HEK293 (cell line): ENCODE results near the gene E2F4.

Experiments used
- CTCF ChIA-PET: fragments of 350-600 bp; formaldehyde crosslinking; extraction: SDS; loops from one replicate; lab custom pipeline; 2021; ENCODE audit warnings: antibody characterized with exemption; lab: Yijun Ruan, JAX
- POLR2A ChIA-PET: fragments of 300-600 bp; formaldehyde crosslinking; extraction: SDS; loops from one replicate; lab custom pipeline; 2020; ENCODE audit warnings: antibody characterized with exemption, inconsistent platforms; lab: Yijun Ruan, JAX
- H3K27ac ChIP-seq: fragments of 200-500 bp; sonication (Bioruptor generic); 2 replicates; pipeline ENCODE4 v1.5.1; 2014; ENCODE audit warnings: low read depth, low read length, control low read depth, inconsistent platforms; ENCODE audit errors: extremely low read depth
- H3K36me3 ChIP-seq, 2 experiments: fragments of 200-500 bp in 1 of 2; sonication (Bioruptor generic) in 1 of 2; 1 replicate in 1 of 2; 2 replicates in 1 of 2; pipeline ENCODE4 v1.5.1; 2014 to 2017; ENCODE audit warnings: inconsistent platforms in 2 of 2, low read length in 2 of 2; ENCODE audit not compliant: control insufficient read depth in 2 of 2, insufficient read depth in 1 of 2
- H3K4me1 ChIP-seq: fragments of 200-500 bp; sonication (Bioruptor generic); 2 replicates; pipeline ENCODE4 v1.5.1; 2014; ENCODE audit warnings: mild to moderate bottlenecking, low read length, inconsistent platforms; ENCODE audit not compliant: control insufficient read depth, insufficient read depth
- H3K4me3 ChIP-seq: 2 replicates; pipeline ENCODE4 v1.5.1; 2011; ENCODE audit warnings: low read depth, mild to moderate bottlenecking, control low read depth, low read length, moderate library complexity
- H3K9me3 ChIP-seq: fragments of 200-500 bp; sonication (Bioruptor generic); 2 replicates; pipeline ENCODE4 v1.5.1; 2014; ENCODE audit warnings: low read depth, low read length, inconsistent platforms; ENCODE audit not compliant: control insufficient read depth, insufficient read depth
- EGR2 ChIP-seq: fragments of 450-650 bp; formaldehyde crosslinking; IDR thresholded peaks from 2 replicates; pipeline ENCODE4 v1.5.1; 2016; ENCODE audit warnings: low read depth, missing biosample characterization, missing genetic modification characterization
- GLI4 ChIP-seq: fragments of 450-650 bp; formaldehyde crosslinking; IDR thresholded peaks from 2 replicates; pipeline ENCODE4 v1.5.1; 2016; ENCODE audit warnings: missing biosample characterization, missing genetic modification characterization
- GLIS2 ChIP-seq: fragments of 450-650 bp; formaldehyde crosslinking; IDR thresholded peaks from 2 replicates; pipeline ENCODE4 v1.5.1; 2016; ENCODE audit warnings: missing biosample characterization, missing genetic modification characterization
- OSR2 ChIP-seq: fragments of 450-650 bp; formaldehyde crosslinking; IDR thresholded peaks from 2 replicates; pipeline ENCODE4 v1.5.1; 2016; ENCODE audit warnings: missing biosample characterization, missing genetic modification characterization
- REPIN1 ChIP-seq: fragments of 450-650 bp; formaldehyde crosslinking; IDR thresholded peaks from 2 replicates; pipeline ENCODE4 v1.5.1; 2017; ENCODE audit warnings: missing biosample characterization, missing genetic modification characterization, low read depth
- SALL2 ChIP-seq: fragments of 450-650 bp; formaldehyde crosslinking; IDR thresholded peaks from 2 replicates; pipeline ENCODE4 v1.5.0; 2017; ENCODE audit warnings: missing biosample characterization, mild to moderate bottlenecking, missing genetic modification characterization, borderline replicate concordance
- SP7 ChIP-seq: fragments of 450-650 bp; formaldehyde crosslinking; IDR thresholded peaks from 2 replicates; pipeline ENCODE4 v1.5.1; 2016; ENCODE audit warnings: missing biosample characterization, missing genetic modification characterization
- TCF7L2 ChIP-seq: IDR thresholded peaks from 2 replicates; pipeline ENCODE4 v1.6.1; 2011; ENCODE audit warnings: low read depth, mild to moderate bottlenecking, inconsistent platforms, low read length, moderate library complexity, borderline replicate concordance
- YY2 ChIP-seq: fragments of 450-650 bp; formaldehyde crosslinking; IDR thresholded peaks from 2 replicates; pipeline ENCODE4 v1.5.1; 2016; ENCODE audit warnings: missing biosample characterization, missing genetic modification characterization
- ZFP3 ChIP-seq: fragments of 450-650 bp; formaldehyde crosslinking; IDR thresholded peaks from 2 replicates; pipeline ENCODE4 v1.5.1; 2016; ENCODE audit warnings: low read depth, missing biosample characterization, missing genetic modification characterization
- ZNF146 ChIP-seq: fragments of 450-650 bp; formaldehyde crosslinking; IDR thresholded peaks from 2 replicates; pipeline ENCODE4 v1.5.1; 2016; ENCODE audit warnings: missing biosample characterization, missing genetic modification characterization
- ZNF24 ChIP-seq: fragments of 450-650 bp; formaldehyde crosslinking; IDR thresholded peaks from 2 replicates; pipeline ENCODE4 v1.5.1; 2016; ENCODE audit warnings: missing biosample characterization, missing genetic modification characterization
- ZNF248 ChIP-seq: fragments of 450-650 bp; formaldehyde crosslinking; IDR thresholded peaks from 2 replicates; pipeline ENCODE4 v1.5.1; 2017; ENCODE audit warnings: missing biosample characterization, missing genetic modification characterization
- ZNF266 ChIP-seq: fragments of 450-650 bp; formaldehyde crosslinking; IDR thresholded peaks from 2 replicates; pipeline ENCODE4 v1.5.1; 2016; ENCODE audit warnings: missing biosample characterization, missing genetic modification characterization, low read depth
- ZNF366 ChIP-seq: fragments of 450-650 bp; formaldehyde crosslinking; conservative IDR thresholded peaks from 2 replicates; pipeline ENCODE4 v1.5.1; 2016; ENCODE audit warnings: missing biosample characterization, missing genetic modification characterization
- ZNF398 ChIP-seq: fragments of 450-650 bp; formaldehyde crosslinking; IDR thresholded peaks from 2 replicates; pipeline ENCODE4 v1.5.1; 2017; ENCODE audit warnings: missing biosample characterization, missing genetic modification characterization
- ZNF518A ChIP-seq: fragments of 450-650 bp; formaldehyde crosslinking; conservative IDR thresholded peaks from 2 replicates; pipeline ENCODE4 v1.5.1; 2016; ENCODE audit warnings: low read depth, missing biosample characterization, missing genetic modification characterization
- ZNF560 ChIP-seq: fragments of 450-650 bp; formaldehyde crosslinking; IDR thresholded peaks from 2 replicates; pipeline ENCODE4 v1.5.1; 2017; ENCODE audit warnings: missing biosample characterization, missing genetic modification characterization, borderline replicate concordance
- ZNF747 ChIP-seq: fragments of 450-650 bp; formaldehyde crosslinking; IDR thresholded peaks from 2 replicates; pipeline ENCODE4 v1.5.1; 2016; ENCODE audit warnings: missing biosample characterization, missing genetic modification characterization
- TF ChIP-seq, protein P1 (sequence below): fragments of 450-650 bp; formaldehyde crosslinking; IDR thresholded peaks from 2 replicates; pipeline ENCODE4 v1.5.1; 2016; ENCODE audit warnings: missing biosample characterization, missing genetic modification characterization
- TF ChIP-seq, protein P2 (sequence below): fragments of 450-650 bp; formaldehyde crosslinking; IDR thresholded peaks from 2 replicates; pipeline ENCODE4 v1.5.1; 2017; ENCODE audit warnings: missing biosample characterization, mild to moderate bottlenecking, missing genetic modification characterization, moderate library complexity

E2F4 gene

DNA sequence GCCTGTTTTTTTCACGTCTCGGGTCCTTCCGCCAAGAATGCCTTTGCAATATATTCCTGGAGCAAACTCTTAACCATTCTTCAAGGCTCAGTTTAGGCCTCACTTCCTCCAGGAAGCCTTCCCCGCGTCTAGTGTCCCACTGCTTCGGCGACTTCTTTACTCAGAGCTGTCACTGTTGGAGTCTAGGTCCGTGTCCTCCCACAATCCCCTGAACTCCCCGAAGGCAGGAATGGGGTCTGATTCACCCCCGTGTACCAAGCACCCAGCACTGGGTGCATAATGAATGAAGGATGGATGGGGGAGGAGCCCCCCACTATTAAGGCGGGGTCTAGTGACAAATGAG is 8.7 kb upstream of the E2F4 start:
- ChIA-PET CTCF (interaction anchor here (0.5 to 1.5 kb wide), 7 partner anchors 9 to 231 kb away, joined by 3 to 6 read pairs (median 3); no protein-coding TSS in a partner anchor), POLR2A (interaction anchor here (1.1 kb wide), 2 partner anchors 9 to 23 kb away, joined by 3 read pairs; no protein-coding TSS in a partner anchor)
- H3K36me3 ChIP-seq: peaks cover 0 to 22% of the 10 kb centered on the region in 2 experiments; a peak in 1 of 3 replicates
- peak overlapping the region; percentile 84 for H3K4me3 ChIP-seq
- 0 out of 2 replicates have a peak, but pooled peaks have one; percentile 16 for TF ChIP-seq GLI4 (tag by site-specific recombination)
- TF ChIP-seq ZFP3 (tag by site-specific recombination): peak; percentile 69
- TF ChIP-seq ZNF366 (tag by site-specific recombination): peak; percentile 65; the same call in 1 of the 2 replicates
- TF ChIP-seq ZNF747 (tag by site-specific recombination): no peak
- no peak for TF ChIP-seq ZNF146 (tag by site-specific recombination)
- peak; percentile 64; the same call in 1 of the 2 replicates for TF ChIP-seq ZNF24 (tag by site-specific recombination)
- TF ChIP-seq, protein P1, sequence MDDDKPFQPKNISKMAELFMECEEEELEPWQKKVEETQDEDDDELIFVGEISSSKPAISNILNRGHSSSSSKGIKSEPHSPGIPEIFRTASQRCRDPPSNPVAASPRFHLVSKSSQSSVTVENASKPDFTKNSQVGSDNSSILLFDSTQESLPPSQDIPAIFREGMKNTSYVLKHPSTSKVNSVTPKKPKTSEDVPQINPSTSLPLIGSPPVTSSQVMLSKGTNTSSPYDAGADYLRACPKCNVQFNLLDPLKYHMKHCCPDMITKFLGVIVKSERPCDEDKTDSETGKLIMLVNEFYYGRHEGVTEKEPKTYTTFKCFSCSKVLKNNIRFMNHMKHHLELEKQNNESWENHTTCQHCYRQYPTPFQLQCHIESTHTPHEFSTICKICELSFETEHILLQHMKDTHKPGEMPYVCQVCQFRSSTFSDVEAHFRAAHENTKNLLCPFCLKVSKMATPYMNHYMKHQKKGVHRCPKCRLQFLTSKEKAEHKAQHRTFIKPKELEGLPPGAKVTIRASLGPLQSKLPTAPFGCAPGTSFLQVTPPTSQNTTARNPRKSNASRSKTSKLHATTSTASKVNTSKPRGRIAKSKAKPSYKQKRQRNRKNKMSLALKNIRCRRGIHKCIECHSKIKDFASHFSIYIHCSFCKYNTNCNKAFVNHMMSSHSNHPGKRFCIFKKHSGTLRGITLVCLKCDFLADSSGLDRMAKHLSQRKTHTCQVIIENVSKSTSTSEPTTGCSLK (tag by site-specific recombination): no peak
- TF ChIP-seq ZNF248 (tag by site-specific recombination): no peak
- H3K4me1 ChIP-seq: peaks cover 9% of the 10 kb centered on the region
- H3K27ac ChIP-seq: peak overlapping the region; percentile 88; the same call in 1 of the 2 replicates
- no peaks in the 10 kb centered on the region for H3K9me3 ChIP-seq

DNA sequence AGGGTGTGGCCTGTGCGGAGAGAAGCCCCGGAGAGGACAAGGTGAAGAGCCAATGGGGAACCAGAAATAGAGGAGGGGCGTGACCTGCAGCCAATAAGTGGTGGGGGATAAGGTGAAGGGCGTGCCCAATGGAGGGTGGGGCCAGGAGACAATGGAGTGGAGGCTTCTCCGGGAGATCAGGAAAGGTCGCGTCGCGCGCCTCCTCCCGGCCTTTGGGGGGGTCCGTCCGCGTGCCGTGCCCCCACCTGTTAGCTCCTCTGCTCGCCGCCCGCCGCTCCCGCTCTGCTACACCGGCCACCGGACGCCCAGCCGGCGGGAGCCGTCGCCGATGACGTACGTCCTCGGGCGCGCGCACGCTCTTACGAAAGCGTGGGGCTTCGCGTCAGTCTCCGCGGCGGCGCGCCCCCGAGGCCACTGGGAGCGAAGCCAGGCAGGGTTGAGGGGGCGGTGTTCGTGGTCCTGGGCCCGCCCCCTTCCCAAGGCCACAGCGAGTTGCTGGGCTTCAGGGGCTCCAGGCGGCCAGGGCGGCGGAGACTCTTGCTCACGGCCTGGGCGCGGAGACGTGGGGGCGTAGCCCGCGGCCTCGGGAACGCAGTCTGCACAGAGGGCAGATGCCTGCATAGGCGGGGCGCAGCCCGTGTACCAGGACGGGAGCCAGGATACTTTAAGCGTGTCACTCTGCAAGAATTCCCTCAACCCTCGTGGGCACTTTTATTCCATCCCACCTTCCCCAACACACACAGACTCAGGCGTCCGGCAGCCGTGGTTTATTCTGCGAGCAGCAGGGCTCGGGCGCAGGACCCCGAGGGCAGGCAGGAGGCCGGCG is 8.1 kb upstream of the E2F4 start, which contains the start of gene MATCAP1:
Gene MATCAP1 (minus strand): TSS at position 337 of the 826 bp plus-strand sequence. CDS start 3,353 bp downstream, outside the sequence.
- Histone ChIP-seq H3K9me3 (no peaks in the 10 kb centered on the region), H3K36me3 (peaks cover 0 to 22% of the 10 kb centered on the region in 2 experiments; a peak in 1 of 3 replicates), H3K27ac (peak within 1 kb of the TSS; percentile 88), H3K4me1 (peaks cover 9% of the 10 kb centered on the region), H3K4me3 (peak within 1 kb of the TSS; percentile 84)
- ChIA-PET CTCF (interaction anchor here (0.5 to 2.6 kb wide), 14 partner anchors 9 to 1191 kb away, joined by 3 to 30 read pairs (median 6); partner anchors contain the start of gene CES3), POLR2A (interaction anchor here (0.9 to 1.1 kb wide), 4 partner anchors 9 to 64 kb away, joined by 3 read pairs; partner anchors contain the start of genes B3GNT9 and FHOD1)
- no peak for TF ChIP-seq ZNF518A (tag by site-specific recombination)
- no peak for TF ChIP-seq REPIN1 (tag by site-specific recombination)
- no peak for TF ChIP-seq ZNF560 (tag by site-specific recombination)
- no peak for TF ChIP-seq ZNF266 (tag by site-specific recombination)
- peak; percentile 91 for TF ChIP-seq GLIS2
- peak; percentile 87 for TF ChIP-seq EGR2
- peak; percentile 69 for TF ChIP-seq SP7 (tag by site-specific recombination)
- no peak for TF ChIP-seq TCF7L2
- no peak for TF ChIP-seq SALL2 (tag by site-specific recombination)
- TF ChIP-seq YY2 (tag by site-specific recombination): no peak; the same call in 1 of the 2 replicates
- TF ChIP-seq OSR2 (tag by site-specific recombination): no peak
- TF ChIP-seq, protein P2, sequence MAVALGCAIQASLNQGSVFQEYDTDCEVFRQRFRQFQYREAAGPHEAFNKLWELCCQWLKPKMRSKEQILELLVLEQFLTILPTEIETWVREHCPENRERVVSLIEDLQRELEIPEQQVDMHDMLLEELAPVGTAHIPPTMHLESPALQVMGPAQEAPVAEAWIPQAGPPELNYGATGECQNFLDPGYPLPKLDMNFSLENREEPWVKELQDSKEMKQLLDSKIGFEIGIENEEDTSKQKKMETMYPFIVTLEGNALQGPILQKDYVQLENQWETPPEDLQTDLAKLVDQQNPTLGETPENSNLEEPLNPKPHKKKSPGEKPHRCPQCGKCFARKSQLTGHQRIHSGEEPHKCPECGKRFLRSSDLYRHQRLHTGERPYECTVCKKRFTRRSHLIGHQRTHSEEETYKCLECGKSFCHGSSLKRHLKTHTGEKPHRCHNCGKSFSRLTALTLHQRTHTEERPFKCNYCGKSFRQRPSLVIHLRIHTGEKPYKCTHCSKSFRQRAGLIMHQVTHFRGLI (tag by site-specific recombination): peak; percentile 79
- TF ChIP-seq ZNF398 (tag by site-specific recombination): peak; percentile 88
